Adrenal gland (tissue), 12 donors: ENCODE data around the gene TRAPPC12. TPM values are rescaled to one million over a fixed set of nuclear protein-coding genes. Genes with fewer than 3 reads are reported as not detected.

Experiments used
- DNase-seq, 7 donors: peaks; one replicate each; pipeline ENCODE4 v3.0.0-alpha.2; 2019 to 2020
- H3K27ac ChIP-seq, 5 donors: fragments of 200-600 bp; sonication (generic) in 4 of 5; 1 replicate in 3 of 5; 2 replicates in 2 of 5; pipeline versions ENCODE4 v1.5.1 to v1.8.0; 2016 to 2020; ENCODE audit warnings: mild to moderate bottlenecking in 1 of 5
- H3K27me3 ChIP-seq: fragments of 200-600 bp; 2 replicates; pipeline ENCODE4 v1.8.0; 2021
- H3K36me3 ChIP-seq, 2 donors: fragments of 200-600 bp; replicated peaks in 1 of 2; 1 replicate in 1 of 2; 2 replicates in 1 of 2; pipeline versions ENCODE4 v1.5.1 to v1.8.0; 2018 to 2022
- H3K4me1 ChIP-seq, 2 donors: fragments of 200-600 bp; replicated peaks in 1 of 2; 1 replicate in 1 of 2; 2 replicates in 1 of 2; pipeline versions ENCODE4 v1.5.1 to v1.8.0; 2018 to 2021
- H3K4me3 ChIP-seq, 4 donors: fragments of 200-600 bp; sonication (generic) in 3 of 4; one replicate each; pipeline ENCODE4 v1.5.1; 2016 to 2018
- H3K9me3 ChIP-seq, 3 donors: fragments of 200-600 bp; sonication (generic) in 1 of 3; replicated peaks in 1 of 3; 1 replicate in 2 of 3; 2 replicates in 1 of 3; pipeline versions ENCODE4 v1.5.1 to v1.8.0; 2016 to 2021
- POLR2A ChIP-seq, 2 donors: fragments of 450-650 bp; IDR thresholded peaks; one replicate each; pipeline ENCODE4 v1.6.1; 2017; ENCODE audit warnings: antibody characterized with exemption in 2 of 2, mild to moderate bottlenecking in 2 of 2, moderate library complexity in 1 of 2
- WGBS, 4 donors: extraction: QIAGEN DNeasy Blood & Tissue Kit in 2 of 4; methylation state at CpG; one replicate each; pipeline versions ENCODE4 v1.1.5 to v1.1.7; 2013 to 2017; 5-methylcytosine and 5-hydroxymethylcytosine counted together
- intact Hi-C, 2 donors: fragments of 100-400 bp; cut with DNase I; formaldehyde crosslinking; loops; one replicate each; pipeline versions ENCODE4 v1.14.1 to v1.15.0; 2022 to 2023
- polyA plus RNA-seq, 3 donors: library from polyadenylated mRNA; stranded (reverse); fragments of 200-250 nt in 2 of 3; fragments of 350-450 nt in 1 of 3; fragmentation: Illumina TruSeq in 1 of 3; extraction: RNeasy Lipid Tissue Mini Kit (QIAGEN cat#74804) in 1 of 3; gene quantifications; one replicate each; pipeline ENCODE4 v1.2.3, GENCODE V29; 2013 to 2014
- total RNA-seq, 9 donors: library from RNA; depleted of rRNA in 4 of 9; stranded (reverse); fragments of >200 nt in 4 of 9; fragments of 120-200 nt in 1 of 9; fragmentation: NEBNext Ultra II Directional in 1 of 9; extraction: Animal tissue kit (Norgen Biotek cat#: 25700) in 1 of 9; gene quantifications; one replicate each; pipeline versions ENCODE4 v1.1.0 to v1.2.4, GENCODE V29; 2013 to 2023
- TF ChIP-seq, protein P1 (sequence below), 6 experiments: fragments of 450-650 bp in 4 of 6; fragments of 200-600 bp in 2 of 6; sonication (generic) in 1 of 6; IDR thresholded peaks; 1 replicate in 5 of 6; 2 replicates in 1 of 6; pipeline versions ENCODE4 v1.5.1 to v1.8.0; 2016 to 2021; ENCODE audit warnings: antibody characterized with exemption in 6 of 6, mild to moderate bottlenecking in 2 of 6, moderate library complexity in 1 of 6
- donor health status: healthy with polysubstance abuse.
- donor health status: Bipolar disorder and iron deficiency.
- donor health status: DM: yes; HTN: yes; CAD: no.
- donor health status: DM: no; HTN: no; CAD: no.
- donor health status: DM: no; HTN: no; CAD: no.
- donor health status: DM: yes; HTN: yes; CAD: no.

Gene TRAPPC12
- total and polyA plus RNA-seq, 12 donors: 58.3 to 334 (median 99.5) TPM

GRCh38 chr2:3465328-3465727, 85.8 kb downstream of the TRAPPC12 start:
- no peak overlapping the region for H3K4me3 ChIP-seq
- no peaks in the 10 kb centered on the region for H3K9me3 ChIP-seq
- no peak for TF ChIP-seq POLR2A (IDR thresholded peaks at IDR 0.05)
- TF ChIP-seq, protein P1, sequence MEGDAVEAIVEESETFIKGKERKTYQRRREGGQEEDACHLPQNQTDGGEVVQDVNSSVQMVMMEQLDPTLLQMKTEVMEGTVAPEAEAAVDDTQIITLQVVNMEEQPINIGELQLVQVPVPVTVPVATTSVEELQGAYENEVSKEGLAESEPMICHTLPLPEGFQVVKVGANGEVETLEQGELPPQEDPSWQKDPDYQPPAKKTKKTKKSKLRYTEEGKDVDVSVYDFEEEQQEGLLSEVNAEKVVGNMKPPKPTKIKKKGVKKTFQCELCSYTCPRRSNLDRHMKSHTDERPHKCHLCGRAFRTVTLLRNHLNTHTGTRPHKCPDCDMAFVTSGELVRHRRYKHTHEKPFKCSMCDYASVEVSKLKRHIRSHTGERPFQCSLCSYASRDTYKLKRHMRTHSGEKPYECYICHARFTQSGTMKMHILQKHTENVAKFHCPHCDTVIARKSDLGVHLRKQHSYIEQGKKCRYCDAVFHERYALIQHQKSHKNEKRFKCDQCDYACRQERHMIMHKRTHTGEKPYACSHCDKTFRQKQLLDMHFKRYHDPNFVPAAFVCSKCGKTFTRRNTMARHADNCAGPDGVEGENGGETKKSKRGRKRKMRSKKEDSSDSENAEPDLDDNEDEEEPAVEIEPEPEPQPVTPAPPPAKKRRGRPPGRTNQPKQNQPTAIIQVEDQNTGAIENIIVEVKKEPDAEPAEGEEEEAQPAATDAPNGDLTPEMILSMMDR (IDR thresholded peaks at IDR 0.05): no peak
- DNase-seq: no peak
- intact Hi-C loops: no loop called here
- WGBS, 4 donors: 89 to 94% (median 93%) methylated on average over 28 of the region's 28 CpGs
- no peaks in the 10 kb centered on the region for H3K27me3 ChIP-seq
- peak overlapping the region in 4 of 5 donors; percentile 26 to 90 (median 70) for H3K27ac ChIP-seq
- H3K36me3 ChIP-seq: peaks cover 0 to 40% of the 10 kb centered on the region in 2 donors
- H3K4me1 ChIP-seq: peaks cover 3 to 19% of the 10 kb centered on the region in 2 donors

GRCh38 chr2:3465844-3466481, 86.5 kb downstream of the TRAPPC12 start:
- intact Hi-C loops: no loop called here
- peak overlapping the region; percentile 64 to 90 (median 69) for H3K27ac ChIP-seq
- peaks cover 3 to 16% of the 10 kb centered on the region in 2 donors for H3K4me1 ChIP-seq
- no peaks in the 10 kb centered on the region for H3K9me3 ChIP-seq
- H3K27me3 ChIP-seq: no peaks in the 10 kb centered on the region
- DNase-seq: peak in 6 of 7 donors; percentile 47 to 79 (median 67)
- 66 to 73% (median 69%) methylated on average over 13 of the region's 13 CpGs for WGBS, 4 donors
- TF ChIP-seq POLR2A (IDR thresholded peaks at IDR 0.05): no peak
- TF ChIP-seq, protein P1 (IDR thresholded peaks at IDR 0.05): no peak
- H3K4me3 ChIP-seq: no peak overlapping the region
- peaks cover 0 to 47% of the 10 kb centered on the region in 2 donors for H3K36me3 ChIP-seq

- Histone ChIP-seq H3K27me3 (no peaks in the 10 kb centered on the region), H3K4me1 (peaks cover 3 to 15% of the 10 kb centered on the region in 2 donors), H3K9me3 (no peaks in the 10 kb centered on the region), H3K4me3 (no peak overlapping the region), H3K27ac (peak overlapping the region; percentile 64 to 90 (median 69)), H3K36me3 (peaks cover 0 to 48% of the 10 kb centered on the region in 2 donors)
- DNase-seq: no peak
- TF ChIP-seq, protein P1 (IDR thresholded peaks at IDR 0.05): no peak
- TF ChIP-seq POLR2A (IDR thresholded peaks at IDR 0.05): no peak
- intact Hi-C loops: no loop called here
- 78 to 96% (median 91%) methylated on average over 6 to 9 of the region's 9 CpGs for WGBS, 4 donors
Measured at GRCh38 chr2:3466482-3466863, 87.0 kb downstream of the TRAPPC12 start.

GRCh38 chr2:3466966-3467365, 87.5 kb downstream of the TRAPPC12 start:
- Histone ChIP-seq H3K27me3 (no peaks in the 10 kb centered on the region), H3K36me3 (peaks cover 0 to 48% of the 10 kb centered on the region in 2 donors), H3K27ac (no peak overlapping the region), H3K4me1 (peaks cover 3 to 10% of the 10 kb centered on the region in 2 donors), H3K9me3 (no peaks in the 10 kb centered on the region), H3K4me3 (no peak overlapping the region)
- intact Hi-C loops: no loop called here
- TF ChIP-seq, protein P1 (IDR thresholded peaks at IDR 0.05): no peak
- TF ChIP-seq POLR2A (IDR thresholded peaks at IDR 0.05): no peak
- 88 to 97% (median 90%) methylated on average over 13 to 14 of the region's 14 CpGs for WGBS, 4 donors
- DNase-seq: no peak
